Endothelial cell of umbilical vein (primary cell): ENCODE data around the gene RARRES2. TPM values are rescaled to one million over a fixed set of nuclear protein-coding genes. Genes with fewer than 3 reads are reported as not detected.

Source experiments
- BruUV-seq: library from RNA; stranded (reverse); fragments of 400-500 nt; replicated peaks from 2 replicates; lab custom pipeline; 2021; lab: Mats Ljungman, UMichigan
- CTCF ChIA-PET: fragments of 300-600, 350-600 bp; sonication (Branson Sonifier 250); formaldehyde crosslinking; loops from one replicate; lab custom pipeline; 2021; ENCODE audit warnings: antibody characterized with exemption, inconsistent platforms; lab: Charles Lee
- POLR2A ChIA-PET: fragments of 300-600, 350-600 bp; sonication (Branson Sonifier 250); formaldehyde crosslinking; loops from one replicate; lab custom pipeline; 2021; ENCODE audit warnings: antibody characterized with exemption, inconsistent platforms; lab: Charles Lee
- DNase-seq: peaks from one replicate; pipeline ENCODE4 v3.0.0-alpha.2; 2011; ENCODE audit warnings: low read depth, low spot score
- FAIRE-seq: peaks from 2 replicates; lab custom pipeline; 2011; peaks lifted over from hg19 to GRCh38; lab: Jason Lieb, UNC
- H2AFZ ChIP-seq: 2 replicates; pipeline ENCODE4 v1.6.0; 2012; ENCODE audit warnings: low read depth, low read length, control low read depth, inconsistent platforms
- H3K27ac ChIP-seq: 2 replicates; pipeline ENCODE4 v1.5.1; 2011; ENCODE audit warnings: low read depth, mild to moderate bottlenecking, control low read depth, low read length, moderate library complexity; ENCODE audit not compliant: insufficient read depth
- H3K27me3 ChIP-seq, 2 experiments: 2 replicates each; pipeline versions ENCODE4 v1.6.0 to v1.6.1; 2011; ENCODE audit warnings: low read length in 2 of 2, mixed read lengths in 1 of 2; ENCODE audit not compliant: control insufficient read depth in 2 of 2, insufficient read depth in 2 of 2
- H3K36me3 ChIP-seq, 2 experiments: 2 replicates in 1 of 2; 3 replicates in 1 of 2; pipeline ENCODE4 v1.5.1; 2011; ENCODE audit warnings: low read length in 2 of 2, mild to moderate bottlenecking in 1 of 2, moderate library complexity in 1 of 2; ENCODE audit not compliant: control insufficient read depth in 2 of 2, insufficient read depth in 2 of 2; ENCODE audit errors: extremely low read depth in 1 of 2
- H3K4me1 ChIP-seq: 3 replicates; pipeline ENCODE4 v1.5.1; 2011; ENCODE audit warnings: mild to moderate bottlenecking, low read length; ENCODE audit not compliant: control insufficient read depth, insufficient read depth; ENCODE audit errors: extremely low read depth
- H3K4me2 ChIP-seq: 2 replicates; pipeline ENCODE4 v1.6.1; 2011; ENCODE audit warnings: low read length, control low read depth, mixed read lengths; ENCODE audit not compliant: insufficient read depth
- H3K4me3 ChIP-seq, 3 experiments: fragments of 200-600 bp in 1 of 3; sonication (generic), shearing (Covaris generic) in 1 of 3; replicated peaks in 1 of 3; 2 replicates each; pipeline ENCODE4 v1.5.1; 2011 to 2016; ENCODE audit warnings: control low read depth in 3 of 3, low read length in 3 of 3, mild to moderate bottlenecking in 2 of 3, inconsistent platforms in 1 of 3, low read depth in 1 of 3, moderate library complexity in 1 of 3; ENCODE audit not compliant: insufficient read depth in 1 of 3
- H3K79me2 ChIP-seq: 2 replicates; pipeline ENCODE4 v1.6.0; 2012; ENCODE audit warnings: low read length, inconsistent platforms; ENCODE audit not compliant: control insufficient read depth, insufficient read depth
- H3K9ac ChIP-seq: replicated peaks from 2 replicates; pipeline ENCODE3; 2011; ENCODE audit warnings: low read length, control low read depth; ENCODE audit not compliant: insufficient read depth; ENCODE audit errors: extremely low read depth
- H3K9me1 ChIP-seq: replicated peaks from 3 replicates; pipeline ENCODE4 v1.6.0; 2011; ENCODE audit warnings: mild to moderate bottlenecking, low read length; ENCODE audit not compliant: control insufficient read depth, insufficient read depth; ENCODE audit errors: extremely low read depth
- H3K9me3 ChIP-seq: replicated peaks from 2 replicates; pipeline ENCODE4 v1.5.1; 2012; ENCODE audit warnings: low read length, inconsistent platforms; ENCODE audit not compliant: control insufficient read depth, insufficient read depth
- H4K20me1 ChIP-seq: replicated peaks from 2 replicates; pipeline ENCODE3; 2011; ENCODE audit warnings: mild to moderate bottlenecking, low read length; ENCODE audit not compliant: control insufficient read depth, insufficient read depth; ENCODE audit errors: extremely low read depth
- CTCF ChIP-seq, 2 donors: IDR thresholded peaks; 1 replicate in 1 of 2; 2 replicates in 1 of 2; pipeline ENCODE4 v1.5.1; 2011; ENCODE audit warnings: low read length in 2 of 2, mild to moderate bottlenecking in 2 of 2, moderate library complexity in 2 of 2, control low read depth in 1 of 2, inconsistent platforms in 1 of 2, low read depth in 1 of 2; ENCODE audit not compliant: insufficient read depth in 1 of 2; ENCODE audit errors: extremely low read depth in 1 of 2
- EZH2 ChIP-seq: IDR thresholded peaks from 2 replicates; pipeline ENCODE4 v1.6.1; 2012; ENCODE audit warnings: borderline replicate concordance, low read depth, mild to moderate bottlenecking, moderate library complexity, low read length, inconsistent platforms; ENCODE audit not compliant: severe bottlenecking
- FOS ChIP-seq: IDR thresholded peaks from 2 replicates; pipeline ENCODE4 v1.6.1; 2011; ENCODE audit warnings: mild to moderate bottlenecking, low read length, moderate library complexity, borderline replicate concordance; ENCODE audit not compliant: insufficient read depth
- GATA2 ChIP-seq: IDR thresholded peaks from 2 replicates; pipeline ENCODE4 v1.7.0; 2011; ENCODE audit warnings: low read depth, mild to moderate bottlenecking, moderate library complexity, mixed read lengths, low read length; ENCODE audit not compliant: insufficient read length, insufficient read depth
- JUN ChIP-seq: IDR thresholded peaks from 2 replicates; pipeline ENCODE4 v1.6.1; 2011; ENCODE audit warnings: borderline replicate concordance, low read depth; ENCODE audit not compliant: insufficient read length, insufficient read depth
- MYC ChIP-seq: IDR thresholded peaks from one replicate; pipeline ENCODE4 v1.6.1; 2011; ENCODE audit warnings: mild to moderate bottlenecking, low read depth, low read length
- POLR2A ChIP-seq: IDR thresholded peaks from 2 replicates; pipeline ENCODE4 v1.6.1; 2012; ENCODE audit warnings: low read depth, mild to moderate bottlenecking, control low read depth, low read length
- POLR2AphosphoS5 ChIP-seq: IDR thresholded peaks from 2 replicates; pipeline ENCODE4 v1.6.1; 2012; ENCODE audit warnings: low read depth, mild to moderate bottlenecking, control low read depth, low read length, moderate library complexity; ENCODE audit not compliant: insufficient read depth
- dilution Hi-C: fragments of 300-500 bp; cut with MboI; formaldehyde crosslinking; loops from one replicate; pipeline ENCODE4 v1.15.0; 2019; ENCODE audit warnings: low sequenced_read_pairs; ENCODE audit not compliant: extremely low pct_ligation_motif_present
- intact Hi-C: fragments of 100-400 bp; cut with micrococcal nuclease; formaldehyde crosslinking; loops from one replicate; pipeline ENCODE4 v1.10.0; 2022
- polyA plus RNA-seq, 4 experiments: library from polyadenylated mRNA; depleted of rRNA in 3 of 4; stranded (reverse) in 3 of 4; unstranded in 1 of 4; fragments of >200 nt; gene quantifications; 2 replicates each; pipeline versions ENCODE4 v1.2.1 to v1.2.3, GENCODE V29; 2011 to 2012; ENCODE audit warnings: missing spikeins in 1 of 4
- total RNA-seq: library from RNA; stranded (reverse); gene quantifications from 2 replicates; pipeline ENCODE4 v1.2.3, GENCODE V29; 2021
- TF ChIP-seq, protein P1 (sequence below): IDR thresholded peaks from 2 replicates; pipeline ENCODE4 v1.6.1; 2011; ENCODE audit not compliant: insufficient read depth, insufficient read length

Gene RARRES2
- total and polyA plus RNA-seq, 2 donors (not counting 3 experiments of a cell fraction or from before 2014, with no cell fraction given): not detected

DNA sequence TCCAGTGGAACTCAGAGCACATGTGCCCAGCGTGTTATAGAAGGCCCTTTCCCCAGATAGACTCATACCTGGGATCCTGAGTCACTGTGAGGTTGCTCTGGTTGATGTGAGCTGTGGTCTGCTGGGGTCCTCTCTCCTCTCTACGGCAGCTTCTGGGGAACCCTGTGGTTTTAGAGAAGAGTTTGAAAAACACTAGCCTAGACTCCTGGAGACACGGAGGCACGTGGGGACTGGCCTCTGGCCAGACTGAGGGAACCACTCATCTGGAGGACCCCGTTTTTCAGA, 48.0 kb upstream of the RARRES2 start:
- Histone ChIP-seq H3K9ac (no peak overlapping the region), H2AFZ (no peak overlapping the region), H3K79me2 (peaks cover 2% of the 10 kb centered on the region), H3K4me1 (no peaks in the 10 kb centered on the region), H3K4me3 (no peak overlapping the region), H3K36me3 (peaks cover 0 to 14% of the 10 kb centered on the region in 2 experiments), H3K27me3 (no peaks in the 10 kb centered on the region), H3K9me3 (no peaks in the 10 kb centered on the region), H3K9me1 (no peaks in the 10 kb centered on the region), H3K27ac (no peak overlapping the region), H4K20me1 (no peaks in the 10 kb centered on the region), H3K4me2 (no peak overlapping the region)
- no peak for FAIRE-seq
- dilution Hi-C loops: no loop called here
- ChIA-PET CTCF (no interaction called here), POLR2A (no interaction called here)
- DNase-seq: no peak
- intact Hi-C loops: no loop called here
- BruUV-seq: no TSS peak
- TF ChIP-seq, protein P1, sequence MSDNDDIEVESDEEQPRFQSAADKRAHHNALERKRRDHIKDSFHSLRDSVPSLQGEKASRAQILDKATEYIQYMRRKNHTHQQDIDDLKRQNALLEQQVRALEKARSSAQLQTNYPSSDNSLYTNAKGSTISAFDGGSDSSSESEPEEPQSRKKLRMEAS: no peak
- no peak for TF ChIP-seq MYC
- no peak for TF ChIP-seq CTCF (IDR thresholded peaks at IDR 0.05; ENCODE audit: extremely low read depth in 1 of 2, insufficient read depth in 1 of 2, low read depth in 1 of 2, low read length in 2 of 2)
- TF ChIP-seq FOS: no peak
- no peak for TF ChIP-seq JUN
- TF ChIP-seq POLR2AphosphoS5: no peak
- TF ChIP-seq POLR2A: no peak
- no peak for TF ChIP-seq GATA2
- no peak for TF ChIP-seq EZH2
